H1 (cell line): ENCODE data around the gene INPP5A. TPM values are rescaled to one million over a fixed set of nuclear protein-coding genes. Genes with fewer than 3 reads are reported as not detected.

ENCODE experiments used
- CTCF ChIA-PET: fragments of 300-600 bp; sonication (Branson Sonifier 250); formaldehyde crosslinking; loops from one replicate; lab custom pipeline; 2021; ENCODE audit not compliant: partially characterized antibody; lab: Charles Lee
- POLR2A ChIA-PET: fragments of 300-600 bp; sonication (Branson Sonifier 250); formaldehyde crosslinking; loops from one replicate; lab custom pipeline; 2021; ENCODE audit warnings: inconsistent platforms; ENCODE audit not compliant: partially characterized antibody; lab: Charles Lee
- DNase-seq, 2 experiments: peaks; one replicate each; pipeline versions ENCODE4 v3.0.0 to v3.0.0-alpha.2; 2010 to 2022; ENCODE audit warnings: low spot score in 2 of 2, low read depth in 1 of 2, mixed read lengths in 1 of 2
- FAIRE-seq: peaks from 2 replicates; lab custom pipeline; 2011; peaks lifted over from hg19 to GRCh38; lab: Jason Lieb, UNC
- H2AFZ ChIP-seq: 2 replicates; pipeline ENCODE4 v1.8.1; 2012; ENCODE audit warnings: low read length, inconsistent platforms
- H2AK5ac ChIP-seq: 2 replicates; pipeline ENCODE4 v1.6.1; 2013; ENCODE audit warnings: low read depth, low read length
- H2BK120ac ChIP-seq: replicated peaks from 2 replicates; pipeline ENCODE3; 2013; ENCODE audit warnings: low read depth, low read length, inconsistent platforms
- H2BK12ac ChIP-seq: 2 replicates; pipeline ENCODE4 v1.6.1; 2013; ENCODE audit warnings: low read depth, low read length
- H2BK15ac ChIP-seq: 2 replicates; pipeline ENCODE4 v1.6.1; 2013; ENCODE audit warnings: low read length
- H2BK20ac ChIP-seq: 2 replicates; pipeline ENCODE4 v1.6.1; 2013; ENCODE audit warnings: low read length
- H2BK5ac ChIP-seq: 2 replicates; pipeline ENCODE4 v1.6.1; 2013; ENCODE audit warnings: low read depth, low read length
- H3K14ac ChIP-seq: 2 replicates; pipeline ENCODE4 v1.6.1; 2013; ENCODE audit warnings: inconsistent platforms; ENCODE audit not compliant: insufficient read length
- H3K18ac ChIP-seq: 2 replicates; pipeline ENCODE4 v1.6.1; 2013; ENCODE audit warnings: low read length; ENCODE audit errors: extremely low read depth
- H3K23ac ChIP-seq: 2 replicates; pipeline ENCODE4 v1.6.1; 2013; ENCODE audit warnings: inconsistent platforms; ENCODE audit not compliant: insufficient read length
- H3K23me2 ChIP-seq: 2 replicates; pipeline ENCODE4 v1.6.1; 2013; ENCODE audit warnings: low read depth, low read length
- H3K27ac ChIP-seq: 2 replicates; pipeline ENCODE4 v1.6.1; 2011; ENCODE audit warnings: low read depth, low read length, inconsistent platforms
- H3K27me3 ChIP-seq, 4 experiments: replicated peaks in 1 of 4; 1 replicate in 1 of 4; 2 replicates in 3 of 4; pipeline versions ENCODE4 v1.6.1 to v1.8.1; 2011 to 2013; ENCODE audit warnings: low read length in 3 of 4, mild to moderate bottlenecking in 3 of 4, inconsistent platforms in 2 of 4, mixed read lengths in 2 of 4, moderate library complexity in 1 of 4; ENCODE audit not compliant: control insufficient read depth in 3 of 4, insufficient read depth in 3 of 4; ENCODE audit errors: extremely low read depth in 1 of 4
- H3K36me3 ChIP-seq, 4 experiments: 2 replicates each; pipeline versions ENCODE4 v1.6.1 to v1.8.1; 2011 to 2013; ENCODE audit warnings: mild to moderate bottlenecking in 4 of 4, low read length in 3 of 4, moderate library complexity in 2 of 4, control low read depth in 1 of 4, inconsistent platforms in 1 of 4; ENCODE audit not compliant: insufficient read depth in 4 of 4, control insufficient read depth in 2 of 4
- H3K4ac ChIP-seq: replicated peaks from 2 replicates; pipeline ENCODE3; 2013; ENCODE audit warnings: low read length, low read depth, mixed read lengths, inconsistent platforms; ENCODE audit not compliant: insufficient read length
- H3K4me1 ChIP-seq, 4 experiments: replicated peaks in 1 of 4; 1 replicate in 1 of 4; 2 replicates in 3 of 4; pipeline versions ENCODE4 v1.6.1 to v1.8.1; 2011 to 2013; ENCODE audit warnings: low read length in 3 of 4, inconsistent platforms in 2 of 4, mixed read lengths in 1 of 4; ENCODE audit not compliant: insufficient read depth in 4 of 4, control insufficient read depth in 3 of 4
- H3K4me2 ChIP-seq, 2 experiments: 2 replicates each; pipeline versions ENCODE4 v1.6.1 to v1.8.1; 2011 to 2013; ENCODE audit warnings: low read depth in 2 of 2, low read length in 2 of 2, control low read depth in 1 of 2, inconsistent platforms in 1 of 2, mild to moderate bottlenecking in 1 of 2; ENCODE audit not compliant: insufficient read depth in 1 of 2
- H3K4me3 ChIP-seq, 4 experiments: fragments of 200-600, 300-600 bp in 1 of 4; sonication (generic), shearing (Covaris generic), sonication (Bioruptor Twin) in 1 of 4; 2 replicates each; pipeline versions ENCODE4 v1.5.1 to v1.8.1; 2011 to 2016; ENCODE audit warnings: low read length in 4 of 4, low read depth in 3 of 4, control low read depth in 2 of 4, inconsistent platforms in 2 of 4, mild to moderate bottlenecking in 2 of 4, mixed read lengths in 1 of 4, moderate library complexity in 1 of 4; ENCODE audit not compliant: insufficient read depth in 2 of 4; ENCODE audit errors: extremely low read depth in 1 of 4
- H3K56ac ChIP-seq: replicated peaks from 2 replicates; pipeline ENCODE3; 2013; ENCODE audit warnings: low read depth, mild to moderate bottlenecking, mixed read lengths, low read length, inconsistent platforms; ENCODE audit not compliant: insufficient read length
- H3K79me1 ChIP-seq: 2 replicates; pipeline ENCODE4 v1.6.1; 2013; ENCODE audit warnings: low read depth, low read length, control low read depth
- H3K79me2 ChIP-seq, 2 experiments: 2 replicates each; pipeline versions ENCODE4 v1.6.1 to v1.8.1; 2012 to 2013; ENCODE audit warnings: low read length in 2 of 2, mild to moderate bottlenecking in 2 of 2, inconsistent platforms in 1 of 2; ENCODE audit not compliant: insufficient read depth in 2 of 2, control insufficient read depth in 1 of 2
- H3K9ac ChIP-seq, 4 experiments: replicated peaks in 1 of 4; 1 replicate in 1 of 4; 2 replicates in 3 of 4; pipeline versions ENCODE4 v1.6.1 to v1.8.1; 2011 to 2013; ENCODE audit warnings: low read depth in 3 of 4, low read length in 3 of 4, control low read depth in 2 of 4, mild to moderate bottlenecking in 2 of 4, moderate library complexity in 2 of 4, inconsistent platforms in 1 of 4; ENCODE audit errors: extremely low read depth in 1 of 4
- H3K9me3 ChIP-seq, 2 experiments: 2 replicates each; pipeline versions ENCODE4 v1.6.1 to v1.8.1; 2012 to 2013; ENCODE audit warnings: mild to moderate bottlenecking in 2 of 2, moderate library complexity in 2 of 2, control low read depth in 1 of 2, inconsistent platforms in 1 of 2, low read depth in 1 of 2, low read length in 1 of 2, mixed read lengths in 1 of 2; ENCODE audit not compliant: insufficient read depth in 2 of 2
- H4K20me1 ChIP-seq, 2 experiments: replicated peaks in 1 of 2; 2 replicates each; pipeline versions ENCODE3 to v1.8.1; 2011 to 2013; ENCODE audit warnings: inconsistent platforms in 2 of 2, low read length in 2 of 2, mild to moderate bottlenecking in 1 of 2; ENCODE audit not compliant: insufficient read depth in 2 of 2, control insufficient read depth in 1 of 2
- H4K5ac ChIP-seq: 2 replicates; pipeline ENCODE4 v1.6.1; 2013; ENCODE audit warnings: low read length, low read depth, mixed read lengths, inconsistent platforms; ENCODE audit not compliant: insufficient read length
- H4K8ac ChIP-seq: 2 replicates; pipeline ENCODE4 v1.8.0; 2013; ENCODE audit warnings: mild to moderate bottlenecking, moderate library complexity, low read length, inconsistent platforms; ENCODE audit not compliant: insufficient read depth; ENCODE audit errors: extremely low read depth
- H4K91ac ChIP-seq: replicated peaks from 2 replicates; pipeline ENCODE3; 2013; ENCODE audit warnings: low read length, mixed read lengths, inconsistent platforms; ENCODE audit not compliant: insufficient read length
- ASH2L ChIP-seq: fragments of 200-600, 300-600 bp; sonication (generic); IDR thresholded peaks from one replicate; pipeline ENCODE4 v1.7.1; 2017; ENCODE audit warnings: low read length
- CREB1 ChIP-seq: IDR thresholded peaks from 2 replicates; pipeline ENCODE4 v1.6.1; 2012; ENCODE audit warnings: inconsistent platforms
- KDM1A ChIP-seq: fragments of 200-600, 300-600 bp; sonication (generic); IDR thresholded peaks from 2 replicates; pipeline ENCODE4 v1.7.1; 2016; ENCODE audit warnings: mild to moderate bottlenecking, low read length, borderline replicate concordance
- KDM5A ChIP-seq: fragments of 200-600 bp; IDR thresholded peaks from 2 replicates; pipeline ENCODE4 v1.7.1; 2012; ENCODE audit warnings: mild to moderate bottlenecking, low read length, inconsistent platforms, mixed read lengths
- NANOG ChIP-seq: IDR thresholded peaks from 2 replicates; pipeline ENCODE4 v1.6.1; 2011; ENCODE audit warnings: low read length, low read depth, mild to moderate bottlenecking, inconsistent platforms; ENCODE audit not compliant: insufficient read depth, poor library complexity, severe bottlenecking
- PHF8 ChIP-seq: fragments of 200-600 bp; sonication (generic); conservative IDR thresholded peaks from 2 replicates; pipeline ENCODE4 v1.7.1; 2012; ENCODE audit warnings: low read depth, mild to moderate bottlenecking, inconsistent platforms, low read length, moderate library complexity
- POLR2AphosphoS5 ChIP-seq: IDR thresholded peaks from 2 replicates; pipeline ENCODE4 v1.6.1; 2011; ENCODE audit warnings: low read depth, low read length
- POU5F1 ChIP-seq: IDR thresholded peaks from 2 replicates; pipeline ENCODE4 v1.6.1; 2011; ENCODE audit warnings: low read depth, mild to moderate bottlenecking, low read length, moderate library complexity
- RAD21 ChIP-seq, 2 experiments: IDR thresholded peaks in 1 of 2; conservative IDR thresholded peaks in 1 of 2; 2 replicates each; pipeline ENCODE4 v1.6.1; 2011; ENCODE audit warnings: low read depth in 2 of 2, low read length in 2 of 2, improper control_type of control experiment in 1 of 2, inconsistent platforms in 1 of 2, mild to moderate bottlenecking in 1 of 2, moderate library complexity in 1 of 2
- TCF12 ChIP-seq: IDR thresholded peaks from 2 replicates; pipeline ENCODE4 v1.6.1; 2011; ENCODE audit warnings: low read depth, mild to moderate bottlenecking, low read length
- ZNF274 ChIP-seq: IDR thresholded peaks from 2 replicates; pipeline ENCODE4 v1.7.0; 2012; ENCODE audit warnings: low read length, borderline replicate concordance; ENCODE audit errors: extremely low read depth
- WGBS, 2 experiments: shearing (Covaris generic) in 1 of 2; methylation state at CpG; one replicate each; pipeline versions ENCODE4 v1.1.6 to v1.1.7; 2013 to 2015; ENCODE audit warnings: low lambda C conversion rate in 2 of 2, mixed read lengths in 2 of 2, inconsistent platforms in 1 of 2, low coverage in 1 of 2, missing lambda C conversion rate in 1 of 2; ENCODE audit not compliant: insufficient replicate concordance in 2 of 2, insufficient coverage in 1 of 2, insufficient read length in 1 of 2; ENCODE audit errors: extremely low coverage in 1 of 2, missing lambda C conversion rate in 1 of 2; 5-methylcytosine and 5-hydroxymethylcytosine counted together
- polyA plus RNA-seq, 7 experiments: library from polyadenylated mRNA; depleted of rRNA in 3 of 7; stranded (reverse) in 5 of 7; unstranded in 2 of 7; fragments of >200 nt in 5 of 7; fragments of 200-250 nt in 2 of 7; gene quantifications; 1 replicate in 5 of 7; 2 replicates in 1 of 7; 4 replicates in 1 of 7; pipeline versions ENCODE4 v1.2.1 to v1.2.3, GENCODE V29; 2011 to 2013; ENCODE audit warnings: missing spikeins in 2 of 7, mixed read lengths in 2 of 7
- total RNA-seq: library from RNA; stranded (reverse); fragmentation: NEBNext Ultra II Directional; extraction: Animal tissue kit (Norgen Biotek cat#: 25700); gene quantifications from 2 replicates; pipeline ENCODE4 v1.2.1, GENCODE V29; 2021

Gene INPP5A
- total and polyA plus RNA-seq, 2 of the 8 experiments (the other 6 are each of a cell fraction or from before 2014, with no cell fraction given) = 19.7 to 27.5 TPM

- 91% methylated on average over 17 of the region's 17 CpGs; no CpG with 5 or more reads in 1 of the 2 experiments for WGBS, 2 experiments
- Histone ChIP-seq H3K14ac (no peak overlapping the region), H3K79me1 (no peaks in the 10 kb centered on the region), H3K56ac (no peak overlapping the region), H2BK15ac (no peak overlapping the region), H3K36me3 (no peaks in the 10 kb centered on the region), H3K9ac (no peak overlapping the region), H3K23me2 (no peaks in the 10 kb centered on the region; the same call in 1 of the 2 replicates), H3K4ac (no peak overlapping the region), H3K4me3 (no peak overlapping the region), H2BK20ac (no peak overlapping the region), H3K27ac (no peak overlapping the region), H2BK5ac (no peak overlapping the region), H2AFZ (no peak overlapping the region), H3K79me2 (no peaks in the 10 kb centered on the region), H3K4me1 (no peaks in the 10 kb centered on the region), H3K18ac (no peak overlapping the region), H2BK12ac (no peak overlapping the region), H2BK120ac (no peak overlapping the region), H2AK5ac (no peak overlapping the region), H4K5ac (no peak overlapping the region), H3K23ac (no peak overlapping the region), H3K27me3 (no peaks in the 10 kb centered on the region; a peak in 1 of 7 replicates), H3K9me3 (no peaks in the 10 kb centered on the region), H4K20me1 (peaks cover 0 to 1% of the 10 kb centered on the region in 2 experiments), H3K4me2 (no peak overlapping the region), H4K91ac (no peak overlapping the region), H4K8ac (no peak overlapping the region)
- ChIA-PET CTCF (interaction anchor here (1.0 kb wide), 2 partner anchors 11 to 135 kb away, joined by 3 read pairs; no protein-coding TSS in a partner anchor), POLR2A (interaction anchor here (1.1 kb wide), 1 partner anchor 37 kb away, joined by 3 read pairs; no protein-coding TSS in a partner anchor)
- no peak for FAIRE-seq
- DNase-seq = no peak
- TF ChIP-seq KDM5A (no peak), POU5F1 (no peak), ZNF274 (no peak), NANOG (no peak), RAD21 (IDR thresholded peaks at IDR 0.05 in 1 of 2, conservative IDR thresholded peaks at IDR 0.05 in 1 of 2; ENCODE audit: low read depth in 2 of 2, low read length in 2 of 2) (no peak), TCF12 (no peak), KDM1A (no peak), PHF8 (no peak), ASH2L (no peak), POLR2AphosphoS5 (no peak), CREB1 (no peak)
These were observed 39.6 kb upstream of the INPP5A start for GRCh38 chr10:132497861-132498561.
